Activated CD4-positive, CD25-positive, alpha-beta regulatory T cell treated with anti-CD3 and anti-CD28 coated beads, Interleukin-2, amount 50 U/mL, for 16 hours (primary cell): ENCODE results near the gene NCMAP.
A peak's percentile ranks its signal among the peaks of the same experiment; 100 is the strongest.
"Not testable (repeated sequence)": the region's sequence is repeated elsewhere in the genome, so short reads cannot be mapped to it uniquely, and the experiment has no call there.

ENCODE experiments used
- DNase-seq: peaks from one replicate; pipeline ENCODE4 v3.0.0-alpha.2; 2020; ENCODE audit warnings: low read depth, low spot score

Gene NCMAP

GRCh38 chr1:24555591-24556413 lies at the start of gene NCMAP:
Gene NCMAP (plus strand): TSS chr1:24556087. CDS start chr1:24595431, 39,344 bp downstream.
- no peak for DNase-seq

GRCh38 chr1:24506691-24507381 lies 49.1 kb upstream of the NCMAP start:
- DNase-seq: no peak

GRCh38 chr1:24507405-24507804 lies 48.5 kb upstream of the NCMAP start:
- DNase-seq: no peak

- no peak for DNase-seq
Observed at GRCh38 chr1:24508911-24509310, 47.0 kb upstream of the NCMAP start.

GRCh38 chr1:24513706-24514105 lies 42.2 kb upstream of the NCMAP start:
- DNase-seq: no peak

GRCh38 chr1:24514946-24515345 lies 40.9 kb upstream of the NCMAP start:
- DNase-seq: no peak

- not testable (repeated sequence) for DNase-seq
Observed at GRCh38 chr1:24515671-24516209, 40.1 kb upstream of the NCMAP start.

- no peak for DNase-seq
Observed at GRCh38 chr1:24516506-24516905, 39.4 kb upstream of the NCMAP start.

- no peak for DNase-seq
Observed at GRCh38 chr1:24517898-24518297, 38.0 kb upstream of the NCMAP start.

GRCh38 chr1:24520282-24520681 lies 35.6 kb upstream of the NCMAP start:
- not testable (repeated sequence) for DNase-seq

GRCh38 chr1:24525606-24526005 lies 30.3 kb upstream of the NCMAP start:
- DNase-seq: no peak

- DNase-seq: no peak
Observed at GRCh38 chr1:24526045-24526444, 29.8 kb upstream of the NCMAP start.

- DNase-seq: no peak
Observed at GRCh38 chr1:24526940-24527542, 28.8 kb upstream of the NCMAP start.

- no peak for DNase-seq
Observed at GRCh38 chr1:24528744-24529143, 27.1 kb upstream of the NCMAP start.

- not testable (repeated sequence) for DNase-seq
Observed at GRCh38 chr1:24529292-24529691, 26.6 kb upstream of the NCMAP start.

GRCh38 chr1:24535021-24535424 lies 20.9 kb upstream of the NCMAP start:
- peak; percentile 55 for DNase-seq

GRCh38 chr1:24535778-24536177 lies 20.1 kb upstream of the NCMAP start:
- DNase-seq: no peak

GRCh38 chr1:24536391-24536840 lies 19.5 kb upstream of the NCMAP start:
- DNase-seq: peak; percentile 53

- no peak for DNase-seq
Observed at GRCh38 chr1:24540051-24540905, 15.6 kb upstream of the NCMAP start.

GRCh38 chr1:24540906-24541710 lies 14.8 kb upstream of the NCMAP start:
- no peak for DNase-seq
